Skeletal muscle cell (primary cell): ENCODE results near the gene KRTAP27-1.

Source experiments
- DNase-seq: peaks from one replicate; pipeline ENCODE4 v3.0.0-alpha.2; 2010; ENCODE audit warnings: low read depth
- H3K4me3 ChIP-seq: 2 replicates; pipeline ENCODE4 v1.5.1; 2011; ENCODE audit warnings: low read depth, mild to moderate bottlenecking, control low read depth, low read length, moderate library complexity

Gene KRTAP27-1, protein sequence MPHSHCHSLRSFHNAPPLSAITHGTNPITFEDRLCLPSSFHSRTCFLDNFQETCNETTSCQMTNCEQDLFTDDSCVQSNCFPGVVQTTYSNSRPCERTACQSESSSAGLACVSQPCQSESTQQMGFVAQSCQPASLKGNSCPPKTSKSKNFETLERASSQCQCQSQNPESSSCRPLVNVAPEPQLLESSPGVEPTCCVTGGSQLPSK

DNA sequence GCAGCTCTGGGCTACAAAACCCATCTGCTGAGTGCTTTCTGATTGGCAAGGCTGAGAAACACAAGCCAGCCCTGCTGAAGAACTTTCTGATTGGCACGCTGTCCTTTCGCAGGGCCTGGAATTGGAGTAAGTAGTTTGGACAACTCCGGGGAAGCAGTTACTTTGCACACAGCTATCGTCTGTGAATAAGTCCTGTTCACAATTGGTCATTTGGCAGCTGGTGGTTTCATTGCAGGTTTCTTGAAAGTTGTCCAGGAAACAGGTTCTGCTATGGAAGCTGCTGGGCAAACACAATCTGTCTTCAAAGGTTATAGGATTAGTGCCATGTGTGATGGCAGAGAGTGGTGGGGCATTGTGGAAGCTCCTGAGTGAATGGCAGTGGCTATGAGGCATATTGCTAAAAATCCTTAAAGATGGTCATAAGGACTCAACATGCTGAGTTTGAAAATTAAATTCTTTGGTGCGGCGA lies at the start of gene KRTAP27-1:
Gene KRTAP27-1 (minus strand): TSS at position 419 of the 469 bp plus-strand sequence. CDS start 26 bp downstream, at position 393.
- DNase-seq = no peak
- no peak within 1 kb of the TSS for H3K4me3 ChIP-seq

DNA sequence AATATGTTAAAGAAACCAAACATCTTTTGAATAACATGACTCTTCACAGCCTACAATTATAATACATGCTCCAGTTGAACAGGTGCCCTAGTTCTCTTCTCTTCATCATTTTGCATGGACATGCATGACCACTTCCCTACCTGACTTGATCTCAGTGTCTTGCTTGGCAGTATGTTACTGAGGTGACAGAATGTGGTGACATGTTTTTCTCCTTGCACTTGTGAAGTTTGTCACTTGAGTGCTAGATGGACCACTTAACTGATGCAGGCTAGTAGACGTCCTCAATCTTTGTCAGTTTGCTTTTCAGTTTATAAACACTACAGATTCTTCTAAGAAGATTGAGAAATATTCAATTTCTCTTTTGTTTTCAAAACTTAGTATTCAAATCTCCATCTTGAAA lies 44.7 kb upstream of the KRTAP27-1 start:
- H3K4me3 ChIP-seq = no peak overlapping the region
- DNase-seq = no peak

DNA sequence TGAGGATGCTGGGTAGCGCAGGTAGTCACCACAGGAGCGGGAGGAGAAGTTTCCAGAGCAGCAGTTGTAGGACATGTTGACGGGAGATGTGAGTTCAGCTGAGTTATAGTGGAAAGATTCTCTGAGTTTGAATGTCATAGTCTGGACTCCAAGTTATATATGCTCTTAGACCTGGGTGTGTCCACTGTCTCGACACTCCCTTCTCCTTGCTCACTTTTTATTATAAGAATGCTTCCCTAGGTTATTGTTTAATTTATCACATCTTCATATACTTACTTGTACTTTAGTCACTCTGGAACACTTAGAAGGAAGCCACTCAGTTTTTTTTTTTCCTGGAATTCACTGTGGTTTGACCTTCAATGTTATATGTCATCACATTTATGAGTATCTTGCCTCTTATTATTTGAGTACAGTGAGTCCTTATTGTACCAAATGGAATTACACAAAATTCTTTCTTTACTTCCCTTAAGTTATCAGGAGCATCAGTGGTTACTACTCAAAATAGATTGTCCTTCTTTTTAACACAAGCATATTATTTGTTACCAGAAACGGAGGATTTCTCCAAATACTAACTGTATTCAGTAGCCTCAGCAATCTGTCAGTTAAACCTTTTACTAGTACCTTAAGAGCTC lies 34.8 kb upstream of the KRTAP27-1 start, which contains the start of gene KRTAP13-2:
Gene KRTAP13-2 (minus strand): TSS at position 133 of the 632 bp plus-strand sequence. CDS start 58 bp downstream, at position 75.
- no peak for DNase-seq
- no peak within 1 kb of the TSS for H3K4me3 ChIP-seq

DNA sequence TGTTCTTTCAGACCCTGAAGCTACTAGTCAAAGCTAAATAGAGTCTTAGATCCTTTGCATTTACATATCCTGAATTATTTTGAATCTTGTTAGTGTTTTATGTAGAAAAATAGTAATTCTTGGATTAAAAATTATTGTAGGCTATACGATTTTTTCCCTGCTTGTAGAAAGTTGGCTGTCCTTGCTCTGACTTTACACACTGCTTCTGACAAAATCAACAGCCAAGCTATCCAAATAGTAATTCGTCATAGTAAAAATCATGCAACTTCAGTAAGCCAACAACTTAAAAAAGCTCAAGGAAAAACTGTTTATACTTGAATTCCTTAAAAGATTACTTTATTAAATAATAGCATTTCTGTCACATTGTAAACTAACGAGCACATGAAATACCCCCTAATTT lies 18.4 kb upstream of the KRTAP27-1 start:
- H3K4me3 ChIP-seq = no peak overlapping the region
- DNase-seq = no peak

DNA sequence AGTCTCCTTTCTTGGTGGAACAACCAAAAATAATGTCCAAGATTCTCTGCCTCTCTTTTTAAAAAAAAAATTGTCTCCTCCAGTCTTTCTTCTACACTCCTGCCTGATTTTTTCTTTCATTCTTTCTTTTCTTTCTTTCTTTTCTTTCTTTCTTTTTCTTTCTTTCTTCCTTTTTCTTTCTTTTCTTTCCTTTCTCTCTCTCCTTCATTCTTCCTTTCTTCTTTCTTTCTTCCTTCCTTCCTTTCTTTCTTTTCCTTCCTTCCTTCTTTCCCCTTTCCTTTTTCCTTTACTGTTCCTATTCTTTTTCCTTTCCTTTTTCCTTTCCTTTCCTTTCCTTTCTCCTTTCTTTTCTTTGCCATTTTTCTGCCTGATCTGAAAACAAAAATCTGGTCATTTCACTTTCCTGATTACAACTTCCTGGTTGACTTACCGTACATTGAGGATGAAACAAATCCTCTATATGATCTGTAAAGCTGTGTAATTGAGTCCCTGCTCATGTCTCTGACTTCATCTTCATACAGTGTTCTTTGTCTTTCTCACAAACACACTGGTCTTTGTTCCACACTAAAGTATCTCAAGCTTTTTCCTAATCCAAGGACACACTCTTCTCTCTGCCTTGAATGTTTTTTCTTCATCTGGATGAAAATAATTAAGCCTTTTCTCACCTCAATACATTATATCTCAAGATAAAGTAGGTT lies 17.0 kb upstream of the KRTAP27-1 start:
- no peak overlapping the region for H3K4me3 ChIP-seq
- no peak for DNase-seq

DNA sequence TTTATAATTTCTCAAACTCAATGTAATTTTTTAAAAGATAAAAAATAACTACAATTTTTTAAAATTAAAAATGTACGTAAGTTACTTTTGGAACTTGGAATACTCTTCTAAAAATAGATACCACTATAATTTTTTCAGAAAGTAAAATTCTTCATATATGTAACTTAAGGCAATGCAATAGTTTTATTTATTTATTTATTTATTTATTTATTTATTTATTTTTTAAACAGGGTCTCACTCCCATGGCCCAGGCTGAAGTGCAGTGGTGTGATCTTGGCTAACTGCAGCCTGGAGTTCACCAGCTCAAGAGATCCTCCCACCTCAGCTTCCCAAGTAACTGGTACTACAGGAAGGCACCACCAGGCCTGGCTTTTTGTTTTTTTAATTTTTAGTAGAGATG lies 14.0 kb upstream of the KRTAP27-1 start:
- H3K4me3 ChIP-seq = no peak overlapping the region
- no peak for DNase-seq

DNA sequence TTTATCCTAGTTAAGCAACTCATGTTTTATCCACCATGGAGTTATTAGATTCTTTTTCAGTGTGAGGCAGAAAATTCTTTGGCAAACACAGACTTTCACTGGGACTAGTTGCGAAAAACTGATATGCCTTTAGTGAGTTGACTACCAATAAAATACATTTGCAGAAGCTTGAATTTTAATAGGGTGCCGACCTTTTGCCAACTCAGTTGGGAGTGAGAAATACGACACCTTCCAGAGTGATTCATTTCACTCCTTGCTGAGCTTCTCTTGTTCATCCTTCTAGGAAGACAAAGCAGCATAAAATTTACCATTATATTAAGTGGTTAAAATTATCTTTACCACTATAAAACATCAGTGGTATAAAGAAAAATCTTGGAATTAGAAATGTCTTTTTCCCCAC lies 12.1 kb upstream of the KRTAP27-1 start:
- DNase-seq = no peak
- H3K4me3 ChIP-seq = no peak overlapping the region

DNA sequence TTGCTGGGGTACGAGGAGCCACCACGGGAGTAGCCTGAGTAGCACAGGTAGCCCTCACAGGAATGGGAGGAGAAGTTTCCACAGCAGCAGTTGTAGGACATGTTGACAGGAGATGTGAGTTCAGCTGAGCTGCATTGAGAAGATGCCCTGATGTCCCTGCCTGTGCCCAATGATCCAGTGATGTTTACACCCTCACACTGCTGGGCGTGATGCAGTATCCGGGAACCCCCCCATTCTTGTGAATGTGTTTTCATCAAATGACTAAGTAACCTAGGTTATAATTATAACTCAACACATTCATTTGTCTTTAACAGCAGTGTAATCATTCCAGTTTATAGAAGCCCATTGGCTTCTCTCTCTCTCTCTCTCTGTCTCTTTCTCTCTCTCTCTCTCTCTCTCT lies 11.0 kb upstream of the KRTAP27-1 start, which contains the start of gene KRTAP23-1:
Gene KRTAP23-1 (minus strand): TSS at position 101 of the 400 bp plus-strand sequence. CDS start 0 bp downstream, at position 101.
- H3K4me3 ChIP-seq = no peak within 1 kb of the TSS
- DNase-seq = no peak

DNA sequence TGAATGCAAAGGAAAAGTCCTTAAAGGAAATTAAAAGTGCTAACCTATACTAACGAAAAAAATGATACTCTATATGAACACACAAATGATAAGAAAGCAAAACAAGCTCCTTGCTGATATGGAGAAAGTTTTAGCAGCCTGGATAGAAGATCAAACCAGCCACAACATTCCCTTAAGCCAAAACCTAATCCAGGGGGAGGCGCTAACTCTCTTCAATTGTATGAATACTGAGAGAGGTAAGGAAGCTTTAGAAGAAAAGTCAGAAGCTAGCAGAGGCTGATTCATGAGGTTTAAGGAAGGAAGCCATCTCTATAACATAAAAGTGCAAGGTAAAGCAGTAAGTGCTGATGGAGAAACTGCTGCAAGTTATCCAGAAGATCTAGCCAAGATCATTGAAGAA lies 7.5 kb upstream of the KRTAP27-1 start:
- no peak overlapping the region for H3K4me3 ChIP-seq
- no peak for DNase-seq

DNA sequence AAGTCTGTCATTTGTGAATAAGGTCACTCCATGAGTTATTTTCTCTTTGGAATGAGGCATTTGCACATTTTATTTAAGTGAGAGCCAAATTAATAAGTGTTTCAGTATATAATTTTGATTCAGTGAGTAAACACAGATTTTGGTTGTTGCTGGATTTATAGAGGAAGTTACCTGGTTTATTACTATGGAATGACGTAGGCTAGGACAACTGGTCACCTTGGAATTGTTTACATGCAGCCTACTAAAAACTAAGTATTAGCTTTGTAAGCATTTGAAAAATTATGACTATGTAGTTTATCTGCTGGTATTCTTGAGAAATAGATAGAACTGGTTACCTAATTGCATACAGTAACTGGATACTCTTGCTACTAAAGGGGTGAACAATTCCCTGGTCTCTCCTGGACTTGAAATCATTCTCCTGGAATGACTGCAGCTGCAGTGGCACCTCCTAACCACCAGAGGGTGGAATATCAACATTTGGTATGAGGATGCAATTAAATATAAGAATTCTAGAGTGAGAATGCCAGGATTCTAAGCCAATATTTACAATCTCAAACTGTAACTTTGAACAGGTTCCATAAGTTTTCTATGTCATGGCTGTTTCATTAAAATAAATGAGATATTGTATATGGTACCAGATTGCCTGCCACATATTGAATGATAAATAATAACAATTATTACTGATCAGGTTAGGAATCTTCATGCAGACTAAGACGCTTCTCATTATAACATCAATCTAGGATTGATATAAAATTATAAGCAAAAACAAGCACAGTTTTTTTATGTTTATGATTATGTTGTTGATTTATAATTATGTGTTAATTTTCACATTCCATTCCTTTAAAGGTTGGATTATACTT lies 3.5 kb upstream of the KRTAP27-1 start:
- DNase-seq = no peak
- H3K4me3 ChIP-seq = no peak overlapping the region

DNA sequence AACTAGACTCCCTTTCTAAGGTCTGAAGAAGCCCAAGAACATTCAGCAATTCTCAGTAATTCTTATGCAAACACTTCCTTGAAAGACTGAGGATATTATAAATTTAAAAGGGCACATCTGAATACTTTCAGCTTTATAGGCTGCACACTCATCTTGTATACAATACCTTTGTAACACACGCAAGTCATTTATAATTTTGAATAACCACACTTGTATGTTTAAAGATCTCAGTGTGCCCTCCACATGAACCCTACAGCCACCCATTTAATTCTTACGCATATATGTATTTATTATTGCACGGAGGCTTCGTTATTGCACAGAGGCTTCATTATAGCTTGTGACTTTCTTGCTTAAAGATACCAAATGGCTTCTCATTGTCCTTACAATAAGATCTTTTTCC lies 1.2 kb upstream of the KRTAP27-1 start:
- no peak overlapping the region for H3K4me3 ChIP-seq
- no peak for DNase-seq

DNA sequence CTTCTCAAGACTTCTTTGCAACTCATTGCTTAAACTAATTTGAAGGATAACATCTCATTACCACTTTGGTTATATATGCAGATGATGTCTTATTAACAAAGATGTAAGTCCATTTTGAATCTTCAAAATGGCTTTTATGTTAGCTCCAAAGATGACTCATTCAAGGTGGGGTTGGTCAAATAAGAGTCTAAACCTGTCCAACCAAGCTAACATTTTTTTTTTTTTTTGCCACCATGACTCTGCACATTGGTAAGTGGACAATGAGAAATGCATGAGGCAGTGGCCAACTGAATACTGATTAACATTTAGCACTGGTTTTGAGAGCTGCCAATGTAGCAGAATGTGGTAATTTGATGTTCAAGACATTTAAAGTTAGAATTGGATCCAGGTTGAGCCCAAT lies 278 bp upstream of the KRTAP27-1 start:
- H3K4me3 ChIP-seq = no peak overlapping the region
- no peak for DNase-seq

DNA sequence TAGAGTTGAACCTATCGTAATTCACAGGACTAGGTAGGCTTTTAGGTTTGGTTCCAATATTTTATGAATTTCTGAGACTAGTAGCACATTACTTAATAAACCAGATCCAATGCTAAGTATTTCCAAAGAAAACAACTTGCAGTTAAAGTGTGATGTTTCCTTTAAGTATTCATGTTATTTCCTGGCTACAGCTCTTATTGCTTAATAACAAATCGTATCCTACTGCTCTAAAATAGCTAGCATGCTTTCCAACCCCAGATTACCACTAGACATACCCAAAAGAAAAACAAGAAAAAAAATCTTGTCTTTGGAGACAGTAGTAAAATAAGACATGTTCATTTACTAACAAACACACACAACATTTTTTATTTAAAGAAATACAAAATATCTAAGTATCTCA lies 898 bp downstream of the KRTAP27-1 start:
- DNase-seq = no peak
- H3K4me3 ChIP-seq = no peak overlapping the region

DNA sequence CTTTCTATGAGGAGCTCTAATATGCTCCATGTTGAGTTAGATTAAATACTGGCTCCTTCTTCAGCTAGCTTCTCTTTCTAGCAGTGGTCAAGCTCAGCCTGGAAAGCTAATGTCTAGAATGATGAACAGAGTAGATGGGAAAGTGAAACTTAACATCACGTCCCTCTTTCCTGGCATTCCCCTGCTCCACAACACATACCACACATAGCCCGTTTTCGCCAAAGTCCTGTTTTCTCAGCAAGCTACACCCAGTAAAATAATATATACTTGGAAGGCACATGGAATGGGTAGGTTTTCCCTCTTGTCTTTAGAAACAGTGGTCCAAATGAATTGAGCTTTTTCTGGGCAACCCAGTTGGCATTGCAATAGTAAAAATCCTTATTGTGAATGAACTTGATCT lies 3.8 kb downstream of the KRTAP27-1 start:
- DNase-seq = no peak
- H3K4me3 ChIP-seq = no peak overlapping the region

DNA sequence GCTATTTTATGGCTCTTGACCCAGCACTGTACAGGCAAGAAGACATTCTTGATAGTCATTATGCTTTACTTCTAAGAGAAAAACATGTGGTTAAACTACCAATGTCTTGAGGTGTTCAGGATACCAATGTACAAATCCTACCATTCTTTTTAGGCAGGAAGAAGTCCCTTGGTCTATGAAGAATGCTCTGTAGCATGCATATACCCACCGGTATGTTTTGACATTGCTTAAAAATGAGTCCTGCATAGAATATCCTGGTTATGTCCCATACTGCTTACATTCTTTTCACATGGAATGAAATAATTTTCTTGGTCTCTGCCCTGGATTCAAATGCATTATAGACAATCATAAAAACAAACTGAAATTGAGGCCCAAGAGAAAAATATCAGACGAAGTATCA lies 4.8 kb downstream of the KRTAP27-1 start:
- no peak overlapping the region for H3K4me3 ChIP-seq

DNA sequence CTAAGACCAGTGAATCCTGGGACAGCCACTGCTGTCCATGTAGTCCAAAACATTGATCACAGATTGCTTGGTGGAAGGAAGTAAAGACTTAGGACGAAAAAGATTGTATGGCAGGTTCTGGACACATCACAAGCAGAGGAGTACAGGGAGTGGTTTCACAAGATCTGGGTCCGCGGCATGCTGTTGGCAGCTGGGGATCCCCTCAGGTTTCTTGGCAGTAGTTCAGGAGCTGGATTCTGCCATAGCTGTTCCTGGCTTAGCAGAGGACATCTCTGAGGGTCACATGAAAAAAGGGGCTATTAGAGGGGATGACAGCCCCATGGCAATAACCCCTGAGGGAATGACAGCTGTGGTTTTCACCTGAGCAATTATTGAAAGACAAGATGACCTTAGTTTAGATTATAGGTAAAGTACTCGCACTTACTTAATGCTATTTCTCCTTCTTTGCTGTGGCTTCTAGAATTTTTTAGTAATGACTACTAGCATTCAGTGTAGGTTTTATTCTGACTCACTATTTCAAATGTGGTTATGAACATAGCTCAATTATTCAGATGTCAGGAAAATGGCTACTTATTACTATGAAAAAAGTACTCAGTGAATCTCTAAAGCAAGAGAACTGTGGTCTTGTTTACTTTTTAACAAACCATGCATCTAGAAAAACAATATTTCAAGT lies 8.2 kb downstream of the KRTAP27-1 start:
- no peak overlapping the region for H3K4me3 ChIP-seq
- DNase-seq = no peak

More for the DNA sequence above, 4.8 kb downstream of the KRTAP27-1 start:
- no peak for DNase-seq

DNA sequence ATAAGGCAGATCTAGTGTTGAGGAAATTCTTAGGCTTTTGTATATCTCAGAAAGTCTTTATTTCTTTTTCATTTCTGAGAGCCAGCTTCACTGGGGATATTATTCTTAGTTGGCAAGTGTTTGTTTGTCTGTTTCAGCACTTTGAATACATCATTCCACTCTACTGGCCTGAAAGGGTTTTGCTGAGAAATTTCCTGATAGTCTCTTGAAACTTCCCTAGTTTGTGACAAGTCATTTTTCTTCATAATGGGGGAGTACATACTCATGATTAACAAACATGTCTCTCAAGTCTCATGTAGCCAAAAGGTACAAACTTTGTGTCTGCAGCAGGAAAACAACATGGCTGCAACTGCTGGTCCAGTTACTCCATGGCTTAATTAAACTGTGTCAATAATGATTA lies 11.1 kb downstream of the KRTAP27-1 start:
- H3K4me3 ChIP-seq = no peak overlapping the region
- DNase-seq = no peak

DNA sequence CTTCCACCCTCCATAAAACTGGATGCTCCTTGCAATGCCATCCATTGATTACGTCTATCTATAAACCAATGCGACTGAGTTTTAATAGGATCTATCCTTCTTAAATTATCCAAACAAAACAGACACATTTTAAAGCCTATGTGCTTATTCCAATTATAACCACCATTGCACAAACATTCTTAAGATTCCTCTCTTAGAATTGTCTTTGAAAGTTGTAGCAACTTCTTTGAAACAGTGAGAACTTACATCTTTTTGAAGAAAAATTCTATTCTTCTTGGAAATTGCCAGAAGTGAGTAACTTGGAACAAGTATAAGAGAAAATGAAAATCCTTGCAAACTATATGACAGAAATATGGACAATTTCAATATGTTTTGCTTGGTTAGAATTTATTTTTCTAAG lies 17.3 kb downstream of the KRTAP27-1 start, which contains the start of gene KRTAP26-1:
Gene KRTAP26-1 (minus strand): TSS at position 101 of the 400 bp plus-strand sequence. CDS start 280 bp downstream, outside the sequence.
- no peak for DNase-seq
- H3K4me3 ChIP-seq = no peak within 1 kb of the TSS

DNA sequence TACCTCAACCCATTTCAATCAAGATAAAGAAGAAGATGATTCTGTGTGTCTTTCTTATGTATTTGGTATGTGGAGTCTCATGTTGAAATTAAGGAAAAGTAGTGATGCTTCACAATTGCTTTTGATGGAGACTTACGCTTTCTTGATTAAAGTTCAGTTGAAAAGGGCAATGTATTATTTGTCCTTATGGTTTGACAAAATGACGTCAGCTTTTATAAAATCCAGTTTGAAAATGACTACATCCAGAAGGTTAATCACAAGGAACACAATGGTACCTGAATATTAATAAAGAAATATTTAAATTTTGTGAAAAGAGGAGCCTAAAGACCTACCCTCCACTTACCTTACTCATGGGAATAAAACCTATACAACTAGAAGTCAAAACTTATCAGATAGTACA lies 21.8 kb downstream of the KRTAP27-1 start:
- no peak overlapping the region for H3K4me3 ChIP-seq
- DNase-seq = no peak
